Endodermal cell (in vitro differentiated cells): Measurements from ENCODE around the gene NEUROD1. TPM values are rescaled to one million over a fixed set of nuclear protein-coding genes. Genes with fewer than 3 reads are reported as not detected.

Experiments
- DNase-seq: peaks from one replicate; pipeline ENCODE4 v3.0.0-alpha.2; 2017
- H3K27ac ChIP-seq: 2 replicates; pipeline ENCODE4 v1.5.1; 2013; ENCODE audit warnings: mild to moderate bottlenecking, low read depth, low read length, moderate library complexity
- H3K27me3 ChIP-seq: 2 replicates; pipeline ENCODE4 v1.6.1; 2013; ENCODE audit warnings: mild to moderate bottlenecking, low read length, moderate library complexity; ENCODE audit not compliant: insufficient read depth, control insufficient read depth, poor library complexity, severe bottlenecking
- H3K36me3 ChIP-seq: 2 replicates; pipeline ENCODE4 v1.7.0; 2013; ENCODE audit warnings: mild to moderate bottlenecking, low read length, moderate library complexity; ENCODE audit not compliant: control insufficient read depth, insufficient read depth
- H3K4me1 ChIP-seq: one replicate; pipeline ENCODE4 v1.7.0; 2013; ENCODE audit warnings: low read length; ENCODE audit not compliant: control insufficient read depth, insufficient read depth
- H3K4me3 ChIP-seq: 2 replicates; pipeline ENCODE4 v1.5.1; 2013; ENCODE audit warnings: mild to moderate bottlenecking, low read length, moderate library complexity
- H3K9ac ChIP-seq: 2 replicates; pipeline ENCODE4 v1.6.1; 2013; ENCODE audit warnings: mild to moderate bottlenecking, low read length, moderate library complexity; ENCODE audit not compliant: poor library complexity, severe bottlenecking; ENCODE audit errors: extremely low read depth
- H3K9me3 ChIP-seq: 2 replicates; pipeline ENCODE4 v1.6.1; 2013; ENCODE audit warnings: mild to moderate bottlenecking, low read length, moderate library complexity; ENCODE audit not compliant: control insufficient read depth
- H3K27ac Mint-ChIP-seq: 2 replicates; pipeline ENCODE4 v1.8.0; 2020; ENCODE audit warnings: mixed read lengths
- H3K27me3 Mint-ChIP-seq: 2 replicates; pipeline ENCODE4 v1.8.0; 2021; ENCODE audit warnings: mild to moderate bottlenecking, mixed read lengths; ENCODE audit not compliant: insufficient read depth
- H3K36me3 Mint-ChIP-seq: 2 replicates; pipeline ENCODE4 v1.8.0; 2020; ENCODE audit warnings: low read depth, mixed read lengths
- H3K4me1 Mint-ChIP-seq: 2 replicates; pipeline ENCODE4 v1.8.0; 2020; ENCODE audit warnings: mixed read lengths
- H3K4me3 Mint-ChIP-seq: 2 replicates; pipeline ENCODE4 v1.8.0; 2020; ENCODE audit warnings: mild to moderate bottlenecking, moderate library complexity, mixed read lengths
- H3K9me3 Mint-ChIP-seq: 2 replicates; pipeline ENCODE4 v1.8.0; 2020; ENCODE audit warnings: mild to moderate bottlenecking, mixed read lengths
- WGBS, 2 experiments: methylation state at CpG; one replicate each; pipeline versions ENCODE4 v1.1.5 to v1.1.7; 2013; ENCODE audit warnings: missing lambda C conversion rate in 2 of 2, mixed read lengths in 1 of 2; ENCODE audit not compliant: insufficient coverage in 1 of 2, insufficient read length in 1 of 2; 5-methylcytosine and 5-hydroxymethylcytosine counted together
- total RNA-seq, 2 donors: library from RNA; stranded (reverse); fragmentation: NEBNext Ultra II Directional in 1 of 2; extraction: Animal tissue kit (Norgen Biotek cat#: 25700) in 1 of 2; gene quantifications; 2 replicates in 1 of 2; 3 replicates in 1 of 2; pipeline ENCODE4 v1.2.1, GENCODE V29; 2021
- TF ChIP-seq, protein P1 (sequence below): fragments of 200-600 bp; sonication (generic); conservative IDR thresholded peaks from 2 replicates; pipeline ENCODE4 v1.5.0; 2021; ENCODE audit warnings: antibody characterized with exemption, mild to moderate bottlenecking

NEUROD1 gene
- total RNA-seq, 2 donors from 2014 or later: not detected

DNA sequence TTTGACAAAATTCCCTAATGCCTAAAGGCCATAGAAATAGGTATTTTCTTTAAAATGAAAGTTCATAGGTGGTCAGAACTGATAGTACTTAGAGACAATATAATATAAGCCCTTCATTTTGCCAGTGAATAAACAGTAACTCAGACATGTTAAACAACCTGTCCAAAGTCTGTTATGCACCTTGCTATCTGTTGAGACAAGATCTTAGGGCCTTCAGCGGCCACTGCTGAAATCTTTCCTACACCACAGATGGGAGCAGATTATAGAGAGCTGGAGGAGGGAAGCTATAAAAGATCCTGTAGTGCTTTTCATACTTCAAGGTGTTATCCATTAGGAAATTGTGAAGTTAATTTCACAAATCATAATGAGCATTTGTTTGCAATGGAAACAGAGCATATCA, 37.2 kb downstream of the NEUROD1 start:
- Mint-ChIP-seq H3K9me3 (no peaks in the 10 kb centered on the region), H3K27ac (no peak overlapping the region), H3K36me3 (no peaks in the 10 kb centered on the region), H3K27me3 (peaks cover 23% of the 10 kb centered on the region), H3K4me1 (no peaks in the 10 kb centered on the region), H3K4me3 (no peak overlapping the region)
- no peak overlapping the region for H3K27ac ChIP-seq
- H3K9me3 ChIP-seq: no peaks in the 10 kb centered on the region
- WGBS, 2 experiments: 83 to 100% methylated on average over 1 of the region's 1 CpG
- no peaks in the 10 kb centered on the region for H3K36me3 ChIP-seq
- no peaks in the 10 kb centered on the region for H3K4me1 ChIP-seq
- no peak overlapping the region for H3K9ac ChIP-seq
- TF ChIP-seq, protein P1, sequence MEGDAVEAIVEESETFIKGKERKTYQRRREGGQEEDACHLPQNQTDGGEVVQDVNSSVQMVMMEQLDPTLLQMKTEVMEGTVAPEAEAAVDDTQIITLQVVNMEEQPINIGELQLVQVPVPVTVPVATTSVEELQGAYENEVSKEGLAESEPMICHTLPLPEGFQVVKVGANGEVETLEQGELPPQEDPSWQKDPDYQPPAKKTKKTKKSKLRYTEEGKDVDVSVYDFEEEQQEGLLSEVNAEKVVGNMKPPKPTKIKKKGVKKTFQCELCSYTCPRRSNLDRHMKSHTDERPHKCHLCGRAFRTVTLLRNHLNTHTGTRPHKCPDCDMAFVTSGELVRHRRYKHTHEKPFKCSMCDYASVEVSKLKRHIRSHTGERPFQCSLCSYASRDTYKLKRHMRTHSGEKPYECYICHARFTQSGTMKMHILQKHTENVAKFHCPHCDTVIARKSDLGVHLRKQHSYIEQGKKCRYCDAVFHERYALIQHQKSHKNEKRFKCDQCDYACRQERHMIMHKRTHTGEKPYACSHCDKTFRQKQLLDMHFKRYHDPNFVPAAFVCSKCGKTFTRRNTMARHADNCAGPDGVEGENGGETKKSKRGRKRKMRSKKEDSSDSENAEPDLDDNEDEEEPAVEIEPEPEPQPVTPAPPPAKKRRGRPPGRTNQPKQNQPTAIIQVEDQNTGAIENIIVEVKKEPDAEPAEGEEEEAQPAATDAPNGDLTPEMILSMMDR: no peak
- peaks cover 15% of the 10 kb centered on the region for H3K27me3 ChIP-seq
- no peak for DNase-seq
- no peak overlapping the region for H3K4me3 ChIP-seq

DNA sequence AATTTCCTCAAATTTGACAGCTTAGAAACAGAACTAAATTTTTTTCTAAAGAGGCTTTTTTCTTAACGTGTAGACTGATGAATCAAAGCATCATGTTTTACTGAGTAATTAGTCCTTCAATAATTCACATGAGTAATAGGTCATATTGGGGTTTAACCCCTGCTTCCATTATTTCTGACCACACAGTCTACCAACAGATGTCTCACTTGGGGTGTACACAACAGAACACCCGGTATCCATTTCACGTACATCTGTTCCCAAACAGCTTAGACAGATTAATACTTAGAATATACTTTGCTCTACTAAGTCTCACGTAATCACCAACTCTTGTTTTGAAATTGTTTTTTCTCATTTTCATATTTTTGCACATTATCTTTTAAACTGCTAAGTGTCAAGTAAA, 38.2 kb downstream of the NEUROD1 start:
- peaks cover 17% of the 10 kb centered on the region for H3K27me3 Mint-ChIP-seq
- 87 to 100% methylated on average over 2 to 4 of the region's 4 CpGs for WGBS, 2 experiments

DNA sequence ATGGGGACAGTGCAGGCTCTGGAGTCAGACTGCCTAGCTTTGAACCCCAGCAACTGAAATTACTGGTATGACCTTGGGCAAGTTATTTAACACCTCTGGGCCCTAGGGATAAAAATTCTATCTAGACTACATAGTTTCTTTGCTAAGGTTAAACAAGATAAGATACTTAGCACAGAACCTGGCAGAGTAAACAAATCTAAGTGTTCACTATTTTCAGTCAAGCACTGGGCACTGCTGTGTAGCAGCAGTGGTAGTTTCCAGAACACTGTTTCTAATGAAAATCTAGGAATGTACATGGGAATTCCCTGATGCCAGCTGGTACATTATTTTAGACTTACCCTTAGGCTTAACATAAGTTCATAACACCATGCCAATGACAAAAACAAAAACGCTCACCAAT, 40.6 kb downstream of the NEUROD1 start:
- H3K27me3 Mint-ChIP-seq: peaks cover 12% of the 10 kb centered on the region
- TF ChIP-seq, protein P1: no peak
- H3K9me3 Mint-ChIP-seq: no peaks in the 10 kb centered on the region
- H3K4me3 ChIP-seq: no peak overlapping the region
- no peaks in the 10 kb centered on the region for H3K36me3 ChIP-seq
- no peak overlapping the region for H3K27ac Mint-ChIP-seq
- H3K27ac ChIP-seq: no peak overlapping the region
- peaks cover 6% of the 10 kb centered on the region for H3K27me3 ChIP-seq
- no peaks in the 10 kb centered on the region for H3K4me1 ChIP-seq
- no peak for DNase-seq
- WGBS, 2 experiments: 0% methylated on average over 1 of the region's 1 CpG
- no peaks in the 10 kb centered on the region for H3K4me1 Mint-ChIP-seq
- no peaks in the 10 kb centered on the region for H3K9me3 ChIP-seq
- no peaks in the 10 kb centered on the region for H3K36me3 Mint-ChIP-seq
- no peak overlapping the region for H3K4me3 Mint-ChIP-seq
- no peak overlapping the region for H3K9ac ChIP-seq

More for the DNA sequence above, 38.2 kb downstream of the NEUROD1 start:
- TF ChIP-seq, protein P1: no peak
- H3K9ac ChIP-seq: no peak overlapping the region
- no peaks in the 10 kb centered on the region for H3K4me1 Mint-ChIP-seq
- H3K27ac ChIP-seq: no peak overlapping the region
- H3K4me3 Mint-ChIP-seq: no peak overlapping the region
- H3K36me3 Mint-ChIP-seq: no peaks in the 10 kb centered on the region
- no peaks in the 10 kb centered on the region for H3K36me3 ChIP-seq
- DNase-seq: no peak
- peaks cover 11% of the 10 kb centered on the region for H3K27me3 ChIP-seq
- no peaks in the 10 kb centered on the region for H3K4me1 ChIP-seq
- no peak overlapping the region for H3K27ac Mint-ChIP-seq
- H3K4me3 ChIP-seq: no peak overlapping the region
- no peaks in the 10 kb centered on the region for H3K9me3 ChIP-seq
- H3K9me3 Mint-ChIP-seq: no peaks in the 10 kb centered on the region
